Endothelial cell of umbilical vein (primary cell): ENCODE results near the gene DDAH2. TPM values are rescaled to one million over a fixed set of nuclear protein-coding genes. Genes with fewer than 3 reads are reported as not detected.

Source experiments
- BruUV-seq: library from RNA; stranded (reverse); fragments of 400-500 nt; replicated peaks from 2 replicates; lab custom pipeline; 2021; lab: Mats Ljungman, UMichigan
- CTCF ChIA-PET: fragments of 300-600, 350-600 bp; sonication (Branson Sonifier 250); formaldehyde crosslinking; loops from one replicate; lab custom pipeline; 2021; ENCODE audit warnings: antibody characterized with exemption, inconsistent platforms; lab: Charles Lee
- POLR2A ChIA-PET: fragments of 300-600, 350-600 bp; sonication (Branson Sonifier 250); formaldehyde crosslinking; loops from one replicate; lab custom pipeline; 2021; ENCODE audit warnings: antibody characterized with exemption, inconsistent platforms; lab: Charles Lee
- DNase-seq: peaks from one replicate; pipeline ENCODE4 v3.0.0-alpha.2; 2011; ENCODE audit warnings: low read depth, low spot score
- FAIRE-seq: peaks from 2 replicates; lab custom pipeline; 2011; peaks lifted over from hg19 to GRCh38; lab: Jason Lieb, UNC
- H2AFZ ChIP-seq: 2 replicates; pipeline ENCODE4 v1.6.0; 2012; ENCODE audit warnings: low read depth, low read length, control low read depth, inconsistent platforms
- H3K27ac ChIP-seq: 2 replicates; pipeline ENCODE4 v1.5.1; 2011; ENCODE audit warnings: low read depth, mild to moderate bottlenecking, control low read depth, low read length, moderate library complexity; ENCODE audit not compliant: insufficient read depth
- H3K27me3 ChIP-seq, 2 experiments: 2 replicates each; pipeline versions ENCODE4 v1.6.0 to v1.6.1; 2011; ENCODE audit warnings: low read length in 2 of 2, mixed read lengths in 1 of 2; ENCODE audit not compliant: control insufficient read depth in 2 of 2, insufficient read depth in 2 of 2
- H3K36me3 ChIP-seq, 2 experiments: 2 replicates in 1 of 2; 3 replicates in 1 of 2; pipeline ENCODE4 v1.5.1; 2011; ENCODE audit warnings: low read length in 2 of 2, mild to moderate bottlenecking in 1 of 2, moderate library complexity in 1 of 2; ENCODE audit not compliant: control insufficient read depth in 2 of 2, insufficient read depth in 2 of 2; ENCODE audit errors: extremely low read depth in 1 of 2
- H3K4me1 ChIP-seq: 3 replicates; pipeline ENCODE4 v1.5.1; 2011; ENCODE audit warnings: mild to moderate bottlenecking, low read length; ENCODE audit not compliant: control insufficient read depth, insufficient read depth; ENCODE audit errors: extremely low read depth
- H3K4me2 ChIP-seq: 2 replicates; pipeline ENCODE4 v1.6.1; 2011; ENCODE audit warnings: low read length, control low read depth, mixed read lengths; ENCODE audit not compliant: insufficient read depth
- H3K4me3 ChIP-seq, 3 experiments: fragments of 200-600 bp in 1 of 3; sonication (generic), shearing (Covaris generic) in 1 of 3; replicated peaks in 1 of 3; 2 replicates each; pipeline ENCODE4 v1.5.1; 2011 to 2016; ENCODE audit warnings: control low read depth in 3 of 3, low read length in 3 of 3, mild to moderate bottlenecking in 2 of 3, inconsistent platforms in 1 of 3, low read depth in 1 of 3, moderate library complexity in 1 of 3; ENCODE audit not compliant: insufficient read depth in 1 of 3
- H3K79me2 ChIP-seq: 2 replicates; pipeline ENCODE4 v1.6.0; 2012; ENCODE audit warnings: low read length, inconsistent platforms; ENCODE audit not compliant: control insufficient read depth, insufficient read depth
- H3K9ac ChIP-seq: replicated peaks from 2 replicates; pipeline ENCODE3; 2011; ENCODE audit warnings: low read length, control low read depth; ENCODE audit not compliant: insufficient read depth; ENCODE audit errors: extremely low read depth
- H3K9me1 ChIP-seq: replicated peaks from 3 replicates; pipeline ENCODE4 v1.6.0; 2011; ENCODE audit warnings: mild to moderate bottlenecking, low read length; ENCODE audit not compliant: control insufficient read depth, insufficient read depth; ENCODE audit errors: extremely low read depth
- H3K9me3 ChIP-seq: replicated peaks from 2 replicates; pipeline ENCODE4 v1.5.1; 2012; ENCODE audit warnings: low read length, inconsistent platforms; ENCODE audit not compliant: control insufficient read depth, insufficient read depth
- H4K20me1 ChIP-seq: replicated peaks from 2 replicates; pipeline ENCODE3; 2011; ENCODE audit warnings: mild to moderate bottlenecking, low read length; ENCODE audit not compliant: control insufficient read depth, insufficient read depth; ENCODE audit errors: extremely low read depth
- CTCF ChIP-seq, 2 donors: IDR thresholded peaks; 1 replicate in 1 of 2; 2 replicates in 1 of 2; pipeline ENCODE4 v1.5.1; 2011; ENCODE audit warnings: low read length in 2 of 2, mild to moderate bottlenecking in 2 of 2, moderate library complexity in 2 of 2, control low read depth in 1 of 2, inconsistent platforms in 1 of 2, low read depth in 1 of 2; ENCODE audit not compliant: insufficient read depth in 1 of 2; ENCODE audit errors: extremely low read depth in 1 of 2
- EZH2 ChIP-seq: IDR thresholded peaks from 2 replicates; pipeline ENCODE4 v1.6.1; 2012; ENCODE audit warnings: borderline replicate concordance, low read depth, mild to moderate bottlenecking, moderate library complexity, low read length, inconsistent platforms; ENCODE audit not compliant: severe bottlenecking
- FOS ChIP-seq: IDR thresholded peaks from 2 replicates; pipeline ENCODE4 v1.6.1; 2011; ENCODE audit warnings: mild to moderate bottlenecking, low read length, moderate library complexity, borderline replicate concordance; ENCODE audit not compliant: insufficient read depth
- GATA2 ChIP-seq: IDR thresholded peaks from 2 replicates; pipeline ENCODE4 v1.7.0; 2011; ENCODE audit warnings: low read depth, mild to moderate bottlenecking, moderate library complexity, mixed read lengths, low read length; ENCODE audit not compliant: insufficient read length, insufficient read depth
- JUN ChIP-seq: IDR thresholded peaks from 2 replicates; pipeline ENCODE4 v1.6.1; 2011; ENCODE audit warnings: borderline replicate concordance, low read depth; ENCODE audit not compliant: insufficient read length, insufficient read depth
- MYC ChIP-seq: IDR thresholded peaks from one replicate; pipeline ENCODE4 v1.6.1; 2011; ENCODE audit warnings: mild to moderate bottlenecking, low read depth, low read length
- POLR2A ChIP-seq: IDR thresholded peaks from 2 replicates; pipeline ENCODE4 v1.6.1; 2012; ENCODE audit warnings: low read depth, mild to moderate bottlenecking, control low read depth, low read length
- POLR2AphosphoS5 ChIP-seq: IDR thresholded peaks from 2 replicates; pipeline ENCODE4 v1.6.1; 2012; ENCODE audit warnings: low read depth, mild to moderate bottlenecking, control low read depth, low read length, moderate library complexity; ENCODE audit not compliant: insufficient read depth
- dilution Hi-C: fragments of 300-500 bp; cut with MboI; formaldehyde crosslinking; loops from one replicate; pipeline ENCODE4 v1.15.0; 2019; ENCODE audit warnings: low sequenced_read_pairs; ENCODE audit not compliant: extremely low pct_ligation_motif_present
- intact Hi-C: fragments of 100-400 bp; cut with micrococcal nuclease; formaldehyde crosslinking; loops from one replicate; pipeline ENCODE4 v1.10.0; 2022
- polyA plus RNA-seq, 4 experiments: library from polyadenylated mRNA; depleted of rRNA in 3 of 4; stranded (reverse) in 3 of 4; unstranded in 1 of 4; fragments of >200 nt; gene quantifications; 2 replicates each; pipeline versions ENCODE4 v1.2.1 to v1.2.3, GENCODE V29; 2011 to 2012; ENCODE audit warnings: missing spikeins in 1 of 4
- total RNA-seq: library from RNA; stranded (reverse); gene quantifications from 2 replicates; pipeline ENCODE4 v1.2.3, GENCODE V29; 2021
- TF ChIP-seq, protein P1 (sequence below): IDR thresholded peaks from 2 replicates; pipeline ENCODE4 v1.6.1; 2011; ENCODE audit not compliant: insufficient read depth, insufficient read length

Gene DDAH2
- total and polyA plus RNA-seq, 2 donors (not counting 3 experiments of a cell fraction or from before 2014, with no cell fraction given): 109 to 176 TPM

GRCh38 chr6:31752739-31753319 is 23.7 kb upstream of the DDAH2 start:
- no peak overlapping the region for H3K9ac ChIP-seq
- POLR2A ChIA-PET: no interaction called here
- intact Hi-C loops: no loop called here

More at GRCh38 chr6:31752739-31753319, 23.7 kb upstream of the DDAH2 start:
- no TSS peak for BruUV-seq
- Histone ChIP-seq H3K9me1 (no peaks in the 10 kb centered on the region), H3K9me3 (no peaks in the 10 kb centered on the region), H2AFZ (no peak overlapping the region), H3K79me2 (no peaks in the 10 kb centered on the region), H3K36me3 (no peaks in the 10 kb centered on the region), H4K20me1 (no peaks in the 10 kb centered on the region), H3K27me3 (no peaks in the 10 kb centered on the region), H3K4me3 (no peak overlapping the region), H3K4me1 (no peaks in the 10 kb centered on the region), H3K27ac (no peak overlapping the region), H3K4me2 (no peak overlapping the region)
- no peak for DNase-seq
- CTCF ChIA-PET: interaction anchor here (0.7 to 3.9 kb wide), 7 partner anchors 14 to 50 kb away, joined by 3 to 18 read pairs (median 5); partner anchors contain the start of genes ABHD16A, DDAH2 and VARS1
- TF ChIP-seq JUN (no peak), POLR2A (peak; percentile 18), FOS (peak; percentile 32), GATA2 (no peak), MYC (no peak), EZH2 (no peak), CTCF (IDR thresholded peaks at IDR 0.05; ENCODE audit: extremely low read depth in 1 of 2, insufficient read depth in 1 of 2, low read depth in 1 of 2, low read length in 2 of 2) (no peak), POLR2AphosphoS5 (no peak)
- TF ChIP-seq, protein P1, sequence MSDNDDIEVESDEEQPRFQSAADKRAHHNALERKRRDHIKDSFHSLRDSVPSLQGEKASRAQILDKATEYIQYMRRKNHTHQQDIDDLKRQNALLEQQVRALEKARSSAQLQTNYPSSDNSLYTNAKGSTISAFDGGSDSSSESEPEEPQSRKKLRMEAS: no peak
- dilution Hi-C loops: no loop called here
- no peak for FAIRE-seq
